ENCODE measurements around the gene SFXN3. TPM values are rescaled to one million over a fixed set of nuclear protein-coding genes. Genes with fewer than 3 reads are reported as not detected.

Gene SFXN3
- 81.6 and 97.0 TPM in 2 replicates for total RNA-seq

- peak within 1 kb of the TSS; percentile 94 for H3K4me3 ChIP-seq (ENCODE audit: low read depth, low read length)
- TF ChIP-seq CTCF (IDR thresholded peaks at IDR 0.05; ENCODE audit: insufficient read depth, low read depth, low read length) = no peak
- peak; percentile 96 for DNase-seq (ENCODE audit: low read depth)
These were observed at the start of gene SFXN3, which contains the start of gene PDZD7 for GRCh38 chr10:101031128-101031795. Gene SFXN3, plus strand, starts transcription at chr10:101031234. Its CDS starts 3,461 bp downstream, at chr10:101034695. Gene PDZD7, minus strand, starts transcription at chr10:101031129. Its CDS starts 910 bp downstream, at chr10:101030219.

GRCh38 chr10:100982916-100983830 lies 47.9 kb upstream of the SFXN3 start:
- no peak overlapping the region for H3K4me3 ChIP-seq (ENCODE audit: low read depth, low read length)
- DNase-seq (ENCODE audit: low read depth) = no peak
- no peak for TF ChIP-seq CTCF (IDR thresholded peaks at IDR 0.05; ENCODE audit: insufficient read depth, low read depth, low read length)

- no peak overlapping the region for H3K4me3 ChIP-seq (ENCODE audit: low read depth, low read length)
- TF ChIP-seq CTCF (IDR thresholded peaks at IDR 0.05; ENCODE audit: insufficient read depth, low read depth, low read length) = no peak
These were observed 47.0 kb upstream of the SFXN3 start for GRCh38 chr10:100983868-100984671.

GRCh38 chr10:100984672-100985177 lies 46.3 kb upstream of the SFXN3 start:
- no peak overlapping the region for H3K4me3 ChIP-seq (ENCODE audit: low read depth, low read length)
- TF ChIP-seq CTCF (IDR thresholded peaks at IDR 0.05; ENCODE audit: insufficient read depth, low read depth, low read length) = no peak
- DNase-seq (ENCODE audit: low read depth) = no peak

More at GRCh38 chr10:100983868-100984671, 47.0 kb upstream of the SFXN3 start:
- DNase-seq (ENCODE audit: low read depth) = no peak

GRCh38 chr10:100985336-100985735 lies 45.7 kb upstream of the SFXN3 start:
- no peak for DNase-seq (ENCODE audit: low read depth)
- H3K4me3 ChIP-seq (ENCODE audit: low read depth, low read length) = no peak overlapping the region
- TF ChIP-seq CTCF (IDR thresholded peaks at IDR 0.05; ENCODE audit: insufficient read depth, low read depth, low read length) = no peak

- DNase-seq (ENCODE audit: low read depth) = no peak
- peak overlapping the region; percentile 99 for H3K4me3 ChIP-seq (ENCODE audit: low read depth, low read length)
- no peak for TF ChIP-seq CTCF (IDR thresholded peaks at IDR 0.05; ENCODE audit: insufficient read depth, low read depth, low read length)
These were observed 44.4 kb upstream of the SFXN3 start for GRCh38 chr10:100986623-100986951.
